Natural killer cell (primary cell): ENCODE data around the gene ATXN7L3. TPM values are rescaled to one million over a fixed set of nuclear protein-coding genes. Genes with fewer than 3 reads are reported as not detected.

Experiments
- ATAC-seq, 3 donors: fragments of 150-1000 bp in 2 of 3; fragments of 200-7000 bp in 1 of 3; cut with Tn5 transposase; 1 replicate in 1 of 3; 2 replicates in 2 of 3; pipeline ENCODE4 v1.10.0; 2021; ENCODE audit warnings: mild to moderate bottlenecking in 2 of 3, moderate library complexity in 2 of 3
- DNase-seq, 2 donors: peaks; one replicate each; pipeline versions ENCODE4 v3.0.0 to v3.0.0-alpha.2; 2013 to 2021; ENCODE audit warnings: mixed read lengths in 1 of 2
- H3K27ac ChIP-seq: one replicate; pipeline ENCODE4 v1.5.1; 2013; ENCODE audit warnings: mild to moderate bottlenecking, low read length
- H3K27me3 ChIP-seq: one replicate; pipeline ENCODE4 v1.6.1; 2013; ENCODE audit warnings: low read length; ENCODE audit not compliant: control insufficient read depth, insufficient read depth
- H3K36me3 ChIP-seq: one replicate; pipeline ENCODE4 v1.6.1; 2013; ENCODE audit warnings: low read length; ENCODE audit not compliant: control insufficient read depth, insufficient read depth
- H3K4me1 ChIP-seq: one replicate; pipeline ENCODE4 v1.6.1; 2013; ENCODE audit warnings: low read length; ENCODE audit not compliant: control insufficient read depth, insufficient read depth
- H3K4me3 ChIP-seq: one replicate; pipeline ENCODE4 v1.5.1; 2013; ENCODE audit warnings: low read length
- H3K9me3 ChIP-seq: one replicate; pipeline ENCODE4 v1.6.1; 2013; ENCODE audit warnings: low read length; ENCODE audit not compliant: control insufficient read depth, insufficient read depth
- H3K27ac Mint-ChIP-seq, 2 donors: one replicate each; pipeline ENCODE4 v1.8.0; 2022; ENCODE audit warnings: mild to moderate bottlenecking in 2 of 2, mixed read lengths in 2 of 2, moderate library complexity in 1 of 2
- H3K27me3 Mint-ChIP-seq, 2 donors: one replicate each; pipeline ENCODE4 v1.8.0; 2022; ENCODE audit warnings: low read depth in 2 of 2, mixed read lengths in 2 of 2
- H3K36me3 Mint-ChIP-seq: one replicate; pipeline ENCODE4 v1.8.0; 2022; ENCODE audit warnings: mixed read lengths
- H3K4me1 Mint-ChIP-seq, 2 donors: one replicate each; pipeline ENCODE4 v1.8.0; 2022; ENCODE audit warnings: mixed read lengths in 2 of 2
- H3K4me3 Mint-ChIP-seq: one replicate; pipeline ENCODE4 v1.8.0; 2022; ENCODE audit warnings: mild to moderate bottlenecking, moderate library complexity, mixed read lengths
- H3K9me3 Mint-ChIP-seq, 2 donors: one replicate each; pipeline ENCODE4 v1.8.0; 2022; ENCODE audit warnings: mixed read lengths in 2 of 2
- CTCF ChIP-seq: fragments of 200-600 bp; IDR thresholded peaks from one replicate; pipeline ENCODE4 v1.8.0; 2022; ENCODE audit warnings: antibody characterized with exemption
- WGBS: methylation state at CpG from one replicate; pipeline ENCODE4 v1.1.7; 2013; ENCODE audit warnings: missing lambda C conversion rate; ENCODE audit not compliant: insufficient coverage; 5-methylcytosine and 5-hydroxymethylcytosine counted together
- intact Hi-C: fragments of 100-400 bp; cut with micrococcal nuclease; formaldehyde crosslinking; loops from one replicate; pipeline ENCODE4 v1.14.2; 2022
- total RNA-seq, 4 donors: library from RNA; stranded (reverse); fragments of 120-200 nt in 1 of 4; gene quantifications; one replicate each; pipeline versions ENCODE4 v1.2.3 to v1.2.4, GENCODE V29; 2013 to 2022

Gene ATXN7L3
- total RNA-seq, 3 donors from 2014 or later (not counting 1 experiment from before 2014, with no cell fraction given), result 87.6 to 112 (median 109) TPM

- no peak overlapping the region for H3K27ac ChIP-seq
- no peak for TF ChIP-seq CTCF
- DNase-seq (no peak), ATAC-seq (no peak)
- Mint-ChIP-seq H3K4me1 (peaks cover 35 to 44% of the 10 kb centered on the region in 2 donors), H3K36me3 (no peaks in the 10 kb centered on the region), H3K4me3 (no peak overlapping the region), H3K27me3 (no peaks in the 10 kb centered on the region), H3K9me3 (no peaks in the 10 kb centered on the region), H3K27ac (no peak overlapping the region)
- peaks cover 7% of the 10 kb centered on the region for H3K36me3 ChIP-seq
- no peak overlapping the region for H3K4me3 ChIP-seq
- WGBS, result 96% methylated on average over 8 of the region's 8 CpGs
- no peaks in the 10 kb centered on the region for H3K27me3 ChIP-seq
- peaks cover 25% of the 10 kb centered on the region for H3K4me1 ChIP-seq
- H3K9me3 ChIP-seq, result no peaks in the 10 kb centered on the region
- intact Hi-C loops, result no loop called here
Measured at GRCh38 chr17:44184212-44184810, 15.4 kb downstream of the ATXN7L3 start.

GRCh38 chr17:44183024-44183423 lies 16.7 kb downstream of the ATXN7L3 start:
- ATAC-seq (no peak), DNase-seq (no peak)
- Histone ChIP-seq H3K4me1 (peaks cover 19% of the 10 kb centered on the region), H3K36me3 (peaks cover 6% of the 10 kb centered on the region), H3K4me3 (no peak overlapping the region), H3K27ac (no peak overlapping the region), H3K27me3 (no peaks in the 10 kb centered on the region), H3K9me3 (no peaks in the 10 kb centered on the region)
- intact Hi-C loops, result no loop called here
- no peaks in the 10 kb centered on the region for H3K9me3 Mint-ChIP-seq
- no peaks in the 10 kb centered on the region for H3K36me3 Mint-ChIP-seq
- H3K4me3 Mint-ChIP-seq, result no peak overlapping the region
- no peak overlapping the region for H3K27ac Mint-ChIP-seq
- WGBS, result 100% methylated on average over 1 of the region's 2 CpGs
- peaks cover 30 to 38% of the 10 kb centered on the region in 2 donors for H3K4me1 Mint-ChIP-seq
- TF ChIP-seq CTCF, result no peak
- H3K27me3 Mint-ChIP-seq, result no peaks in the 10 kb centered on the region

- H3K27ac ChIP-seq, result no peak overlapping the region
- no peak for TF ChIP-seq CTCF
- Mint-ChIP-seq H3K27me3 (no peaks in the 10 kb centered on the region), H3K27ac (no peak overlapping the region), H3K9me3 (no peaks in the 10 kb centered on the region), H3K4me1 (peaks cover 5% of the 10 kb centered on the region in 2 donors), H3K4me3 (no peak overlapping the region), H3K36me3 (no peaks in the 10 kb centered on the region)
- H3K4me3 ChIP-seq, result no peak overlapping the region
- DNase-seq (no peak), ATAC-seq (no peak)
- H3K36me3 ChIP-seq, result peaks cover 11% of the 10 kb centered on the region
- H3K9me3 ChIP-seq, result no peaks in the 10 kb centered on the region
- intact Hi-C loops, result no loop called here
- H3K27me3 ChIP-seq, result no peaks in the 10 kb centered on the region
- 97% methylated on average over 14 of the region's 14 CpGs for WGBS
- no peaks in the 10 kb centered on the region for H3K4me1 ChIP-seq
Measured at GRCh38 chr17:44178133-44178532, 21.6 kb downstream of the ATXN7L3 start.

- no peak for ATAC-seq
- H3K4me3 Mint-ChIP-seq, result no peak overlapping the region
- H3K27me3 ChIP-seq, result no peaks in the 10 kb centered on the region
- intact Hi-C loops, result no loop called here
- H3K4me1 Mint-ChIP-seq, result peaks cover 5% of the 10 kb centered on the region in 2 donors
- H3K27ac ChIP-seq, result no peak overlapping the region
- no peak overlapping the region for H3K27ac Mint-ChIP-seq
- no peaks in the 10 kb centered on the region for H3K9me3 Mint-ChIP-seq
- TF ChIP-seq CTCF, result no peak
- no peaks in the 10 kb centered on the region for H3K9me3 ChIP-seq
- H3K36me3 Mint-ChIP-seq, result no peaks in the 10 kb centered on the region
- 97% methylated on average over 3 of the region's 4 CpGs for WGBS
- H3K4me1 ChIP-seq, result no peaks in the 10 kb centered on the region
- no peak overlapping the region for H3K4me3 ChIP-seq
- no peaks in the 10 kb centered on the region for H3K27me3 Mint-ChIP-seq
- peaks cover 11% of the 10 kb centered on the region for H3K36me3 ChIP-seq
- DNase-seq, result no peak
Measured at GRCh38 chr17:44177640-44178039, 22.0 kb downstream of the ATXN7L3 start.
